ENCODE results near the gene TRPT1. TPM values are rescaled to one million over a fixed set of nuclear protein-coding genes. Genes with fewer than 3 reads are reported as not detected.
A peak's percentile ranks its signal among the peaks of the same experiment; 100 is the strongest.
"Not testable (repeated sequence)": the region's sequence is repeated elsewhere in the genome, so short reads cannot be mapped to it uniquely, and the experiment has no call there.

Gene TRPT1
- total RNA-seq, 4 donors from 2014 or later = 41.4 to 59.9 (median 50.3) TPM

DNA sequence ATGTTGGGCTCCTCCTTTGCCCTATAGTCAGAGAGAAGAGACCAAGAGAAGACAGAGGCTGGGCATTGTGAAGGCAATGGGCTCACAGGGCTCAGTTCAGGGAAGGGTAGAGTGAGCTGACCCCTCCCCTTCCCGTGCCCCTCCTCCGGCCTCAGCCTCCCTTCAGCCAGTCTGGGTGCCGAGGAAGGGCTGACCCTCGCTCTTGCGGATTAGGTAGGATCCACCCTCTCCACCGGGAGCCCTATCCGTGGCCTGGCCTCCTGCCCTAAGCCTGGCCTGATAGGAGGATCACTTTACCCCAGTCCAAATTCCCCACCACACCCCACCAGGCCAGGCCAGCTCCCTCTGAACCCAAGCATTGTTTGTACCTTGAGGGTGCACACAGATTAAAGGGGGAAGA is 22.6 kb upstream of the TRPT1 start:
- H3K4me1 ChIP-seq = peaks cover 0 to 59% (median 44%) of the 10 kb centered on the region in 3 donors
- H3K27ac ChIP-seq = no peak overlapping the region
- H3K9me3 ChIP-seq = no peaks in the 10 kb centered on the region
- TF ChIP-seq, protein P1, sequence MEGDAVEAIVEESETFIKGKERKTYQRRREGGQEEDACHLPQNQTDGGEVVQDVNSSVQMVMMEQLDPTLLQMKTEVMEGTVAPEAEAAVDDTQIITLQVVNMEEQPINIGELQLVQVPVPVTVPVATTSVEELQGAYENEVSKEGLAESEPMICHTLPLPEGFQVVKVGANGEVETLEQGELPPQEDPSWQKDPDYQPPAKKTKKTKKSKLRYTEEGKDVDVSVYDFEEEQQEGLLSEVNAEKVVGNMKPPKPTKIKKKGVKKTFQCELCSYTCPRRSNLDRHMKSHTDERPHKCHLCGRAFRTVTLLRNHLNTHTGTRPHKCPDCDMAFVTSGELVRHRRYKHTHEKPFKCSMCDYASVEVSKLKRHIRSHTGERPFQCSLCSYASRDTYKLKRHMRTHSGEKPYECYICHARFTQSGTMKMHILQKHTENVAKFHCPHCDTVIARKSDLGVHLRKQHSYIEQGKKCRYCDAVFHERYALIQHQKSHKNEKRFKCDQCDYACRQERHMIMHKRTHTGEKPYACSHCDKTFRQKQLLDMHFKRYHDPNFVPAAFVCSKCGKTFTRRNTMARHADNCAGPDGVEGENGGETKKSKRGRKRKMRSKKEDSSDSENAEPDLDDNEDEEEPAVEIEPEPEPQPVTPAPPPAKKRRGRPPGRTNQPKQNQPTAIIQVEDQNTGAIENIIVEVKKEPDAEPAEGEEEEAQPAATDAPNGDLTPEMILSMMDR (IDR thresholded peaks at IDR 0.05) = no peak
- TF ChIP-seq POLR2AphosphoS5 (IDR thresholded peaks at IDR 0.05) (no peak), EP300 (IDR thresholded peaks at IDR 0.05) (no peak), POLR2A (IDR thresholded peaks at IDR 0.05) (no peak)
- 60 to 71% methylated on average over 4 of the region's 7 CpGs for WGBS, 2 donors (ENCODE audit: low coverage in 1 of 2)
- no peak for ATAC-seq
- no peaks in the 10 kb centered on the region for H3K27me3 ChIP-seq
- peaks cover 0 to 8% of the 10 kb centered on the region in 2 donors for H3K36me3 ChIP-seq
- no peak overlapping the region for H3K4me3 ChIP-seq

DNA sequence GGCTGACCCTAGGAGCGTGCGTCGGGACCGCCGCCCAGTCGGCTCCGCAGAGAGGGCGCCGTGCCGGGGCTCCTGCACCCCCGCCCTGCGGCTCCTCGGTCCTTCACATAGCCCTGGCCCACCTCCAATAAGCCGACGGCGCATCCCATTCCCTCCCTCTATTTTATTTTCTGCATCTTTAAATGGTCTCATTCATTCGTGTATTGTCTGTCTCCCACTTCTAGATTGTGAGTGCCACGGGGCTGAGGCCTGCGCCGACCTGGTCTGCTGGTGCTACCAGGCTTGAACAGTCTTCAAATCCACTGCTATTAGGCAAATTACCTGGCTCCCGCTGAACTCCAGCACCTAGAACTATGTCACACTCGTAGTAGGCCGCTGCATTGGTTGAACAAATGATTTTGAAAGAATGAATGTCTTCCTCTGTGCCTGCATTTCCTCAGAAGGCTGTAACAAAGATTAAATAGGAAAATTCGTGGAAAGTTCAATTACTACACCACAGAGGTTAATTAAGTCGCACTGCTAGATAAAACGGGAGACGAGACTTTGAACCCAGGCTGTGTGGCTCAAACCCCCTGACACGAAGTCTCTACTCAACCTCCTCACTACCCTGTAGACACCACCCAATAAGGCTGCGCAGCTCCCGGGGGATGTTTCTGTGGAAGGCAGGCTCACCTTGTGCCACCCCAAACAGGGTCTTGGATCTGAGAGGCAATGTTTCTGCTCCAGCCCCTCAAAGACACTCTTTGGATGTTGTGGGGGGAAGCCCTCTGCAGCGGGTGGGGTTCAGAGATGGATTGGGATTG is 21.9 kb upstream of the TRPT1 start:
- no peaks in the 10 kb centered on the region for H3K27me3 ChIP-seq

DNA sequence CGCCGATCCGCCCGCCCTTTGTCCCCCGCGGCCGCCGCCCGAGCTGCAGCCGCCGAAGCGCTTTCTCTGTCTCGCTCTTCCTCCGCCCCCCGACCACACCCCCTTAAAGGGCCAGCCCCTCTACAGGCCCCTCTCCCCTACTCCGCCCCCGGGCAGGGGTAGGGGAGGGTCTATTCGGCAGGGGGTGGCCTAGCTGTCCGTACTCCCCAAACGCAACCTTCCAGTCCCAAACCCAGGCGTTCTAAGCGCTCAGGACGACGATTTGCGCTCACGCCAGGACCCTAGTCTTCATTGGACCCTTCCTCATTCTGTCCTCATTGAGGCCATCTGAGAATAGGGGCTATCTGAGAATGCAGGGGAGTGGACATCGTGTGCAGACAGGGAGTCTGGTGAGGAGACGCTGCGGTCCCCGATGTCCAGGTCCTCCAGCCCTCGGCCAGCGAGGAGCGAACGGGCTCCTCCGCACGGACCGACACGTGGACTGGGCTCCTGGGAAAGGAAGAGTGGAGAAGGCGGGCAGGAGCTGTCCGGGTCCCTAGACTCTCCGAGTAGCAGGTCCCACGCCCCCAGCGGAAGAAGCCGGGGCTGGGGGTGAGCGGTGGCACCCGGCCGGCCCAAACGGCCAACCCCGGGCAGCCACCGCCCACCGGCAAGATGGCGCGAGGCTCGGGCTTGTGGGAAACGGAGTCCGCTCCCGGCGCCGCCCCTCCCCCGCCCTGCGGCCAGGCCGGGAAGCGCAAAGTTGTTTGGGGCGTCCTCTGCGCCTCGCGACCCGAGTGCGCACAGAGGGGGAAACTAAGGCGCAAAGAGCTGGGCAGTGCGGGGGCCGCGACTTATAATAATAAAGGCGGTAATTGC is 21.1 kb upstream of the TRPT1 start, which contains the start of gene PPP1R14B:
PPP1R14B (minus strand) TSS at position 73 of the 858 bp plus-strand sequence. CDS start 270 bp downstream, outside the sequence.
- peaks cover 0 to 59% (median 44%) of the 10 kb centered on the region in 3 donors for H3K4me1 ChIP-seq

More for the DNA sequence above, 21.9 kb upstream of the TRPT1 start:
- Histone ChIP-seq H3K4me1 (peaks cover 0 to 59% (median 44%) of the 10 kb centered on the region in 3 donors), H3K9me3 (no peaks in the 10 kb centered on the region), H3K4me3 (peak overlapping the region; percentile 55 to 69), H3K27ac (peak overlapping the region in 3 of 4 donors; percentile 87 to 92 (median 88)), H3K36me3 (peaks cover 0 to 15% of the 10 kb centered on the region in 2 donors)
- WGBS, 2 donors (ENCODE audit: low coverage in 1 of 2) = 21 to 69% methylated on average over 9 to 24 of the region's 31 CpGs
- ATAC-seq = no peak
- TF ChIP-seq, protein P1 (IDR thresholded peaks at IDR 0.05) = no peak
- TF ChIP-seq EP300 (IDR thresholded peaks at IDR 0.05) (no peak), POLR2A (IDR thresholded peaks at IDR 0.05) (no peak), POLR2AphosphoS5 (IDR thresholded peaks at IDR 0.05) (no peak)

DNA sequence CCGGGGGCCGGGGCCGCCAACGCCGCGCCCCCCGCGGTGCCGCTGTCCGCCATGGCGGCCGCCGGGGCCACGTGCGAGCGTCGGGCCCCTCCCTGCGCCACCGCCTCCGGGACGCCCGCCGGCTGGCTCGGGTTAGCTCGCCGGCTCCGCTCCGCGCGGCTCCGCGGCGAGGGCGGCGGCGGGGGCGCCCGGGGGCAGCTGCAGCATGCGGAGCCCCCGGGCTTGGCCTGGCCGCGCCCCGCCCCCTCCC is 20.6 kb upstream of the TRPT1 start:
- Histone ChIP-seq H3K27ac (peak overlapping the region in 3 of 4 donors; percentile 87 to 92 (median 88)), H3K4me3 (peak overlapping the region; percentile 55 to 69), H3K36me3 (peaks cover 0 to 15% of the 10 kb centered on the region in 2 donors), H3K4me1 (peaks cover 0 to 58% (median 43%) of the 10 kb centered on the region in 3 donors)
- H3K9me3 ChIP-seq, H3K27me3 ChIP-seq: not testable (repeated sequence)
- WGBS, 2 donors (ENCODE audit: low coverage in 1 of 2) = no CpG with 5 or more reads among the region's 43 CpGs
- ATAC-seq = peak; percentile 6

More for the DNA sequence above, 21.1 kb upstream of the TRPT1 start, which contains the start of gene PPP1R14B:
- ATAC-seq = peak; percentile 69
- H3K27ac ChIP-seq = peak within 1 kb of the TSS; percentile 75 to 92 (median 88)
- no CpG with 5 or more reads among the region's 74 CpGs for WGBS, 2 donors (ENCODE audit: low coverage in 1 of 2)
- H3K9me3 ChIP-seq = no peaks in the 10 kb centered on the region
- no peaks in the 10 kb centered on the region for H3K27me3 ChIP-seq
- H3K36me3 ChIP-seq = peaks cover 0 to 15% of the 10 kb centered on the region in 2 donors
- TF ChIP-seq POLR2AphosphoS5 (IDR thresholded peaks at IDR 0.05) = peak; percentile 34
- peak in 1 of 2 donors; percentile 33 for TF ChIP-seq POLR2A (IDR thresholded peaks at IDR 0.05)
- TF ChIP-seq, protein P1 (IDR thresholded peaks at IDR 0.05) = peak in 3 of 4 experiments; percentile 37 to 48 (median 45)
- TF ChIP-seq EP300 (IDR thresholded peaks at IDR 0.05) = no peak
- H3K4me3 ChIP-seq = peak within 1 kb of the TSS; percentile 55 to 69
